Spleen (tissue), 7 donors: ENCODE results near the gene ATP4B.

Experiments used
- CTCF ChIP-seq, 11 experiments: fragments of 200-600 bp in 7 of 11; fragments of 450-650 bp in 4 of 11; sonication (generic) in 4 of 11; IDR thresholded peaks in 8 of 11; conservative IDR thresholded peaks in 3 of 11; 1 replicate in 7 of 11; 2 replicates in 4 of 11; pipeline versions ENCODE4 v1.4.0 to v1.8.0; 2016 to 2021; ENCODE audit warnings: antibody characterized with exemption in 11 of 11, inconsistent platforms in 4 of 11, mild to moderate bottlenecking in 1 of 11
- POLR2A ChIP-seq, 3 donors: fragments of 450-650 bp; IDR thresholded peaks; one replicate each; pipeline ENCODE4 v1.5.1; 2017; ENCODE audit warnings: antibody characterized with exemption in 3 of 3, mild to moderate bottlenecking in 1 of 3
- POLR2AphosphoS5 ChIP-seq, 3 donors: sonication (generic); formaldehyde crosslinking; IDR thresholded peaks; one replicate each; pipeline ENCODE4 v1.5.1; 2017; ENCODE audit warnings: antibody characterized with exemption in 3 of 3
- donor health status: DM: no; HTN: no; CAD: no; lungs with moderate emphysema.
- donor health status: DM: no; HTN: no; CAD: no.
- donor health status: DM: no; HTN: no; CAD: no.

- TF ChIP-seq CTCF (IDR thresholded peaks at IDR 0.05 in 8 of 11, conservative IDR thresholded peaks at IDR 0.05 in 3 of 11) (no peak), POLR2AphosphoS5 (IDR thresholded peaks at IDR 0.05) (no peak), POLR2A (IDR thresholded peaks at IDR 0.05) (no peak)
These were observed 54.8 kb downstream of the ATP4B start for GRCh38 chr13:113603116-113603710.
